Gastroesophageal sphincter (tissue), 4 donors: Measurements from ENCODE around the gene PAPPA. TPM values are rescaled to one million over a fixed set of nuclear protein-coding genes. Genes with fewer than 3 reads are reported as not detected.
A peak's percentile ranks its signal among the peaks of the same experiment; 100 is the strongest.

Source experiments
- ATAC-seq: fragments of 150-250 bp; one replicate; pipeline ENCODE4 v1.9.1; 2016; ENCODE audit warnings: mild to moderate bottlenecking, moderate library complexity
- H3K27ac ChIP-seq, 4 donors: fragments of 200-600 bp; sonication (generic) in 3 of 4; 1 replicate in 3 of 4; 2 replicates in 1 of 4; pipeline ENCODE4 v1.5.1; 2016 to 2019
- H3K27me3 ChIP-seq: fragments of 200-600 bp; sonication (generic); one replicate; pipeline ENCODE4 v1.5.1; 2019
- H3K36me3 ChIP-seq, 2 donors: fragments of 200-600 bp; sonication (generic); one replicate each; pipeline ENCODE4 v1.5.1; 2019; ENCODE audit warnings: control low read depth in 1 of 2
- H3K4me1 ChIP-seq, 3 donors: fragments of 200-600 bp; sonication (generic); 1 replicate in 2 of 3; 2 replicates in 1 of 3; pipeline ENCODE4 v1.5.1; 2016 to 2019; ENCODE audit warnings: control low read depth in 2 of 3
- H3K4me3 ChIP-seq, 2 donors: fragments of 200-600 bp; sonication (generic); one replicate each; pipeline ENCODE4 v1.5.1; 2019; ENCODE audit warnings: mild to moderate bottlenecking in 1 of 2, moderate library complexity in 1 of 2
- H3K9me3 ChIP-seq, 3 donors: fragments of 200-600 bp; sonication (generic); one replicate each; pipeline ENCODE4 v1.5.1; 2017 to 2019; ENCODE audit warnings: control low read depth in 2 of 3
- CTCF ChIP-seq, 4 experiments: fragments of 200-600 bp in 2 of 4; fragments of 450-650 bp in 2 of 4; sonication (generic) in 1 of 4; IDR thresholded peaks; one replicate each; pipeline ENCODE4 v1.5.1; 2017 to 2019; ENCODE audit warnings: antibody characterized with exemption in 4 of 4, mild to moderate bottlenecking in 2 of 4, moderate library complexity in 2 of 4
- EP300 ChIP-seq: sonication (generic); formaldehyde crosslinking; IDR thresholded peaks from one replicate; pipeline ENCODE4 v1.6.1; 2017; ENCODE audit warnings: antibody characterized with exemption, mild to moderate bottlenecking
- POLR2A ChIP-seq, 2 donors: fragments of 450-650 bp; IDR thresholded peaks; one replicate each; pipeline ENCODE4 v1.6.1; 2017; ENCODE audit warnings: antibody characterized with exemption in 2 of 2, mild to moderate bottlenecking in 2 of 2, moderate library complexity in 1 of 2
- POLR2AphosphoS5 ChIP-seq: sonication (generic); formaldehyde crosslinking; IDR thresholded peaks from one replicate; pipeline ENCODE4 v1.6.1; 2017; ENCODE audit warnings: antibody characterized with exemption
- WGBS, 2 donors: methylation state at CpG; one replicate each; pipeline ENCODE4 v1.1.5; 2018; ENCODE audit warnings: low coverage in 1 of 2; 5-methylcytosine and 5-hydroxymethylcytosine counted together
- total RNA-seq, 4 donors: library from RNA; depleted of rRNA; stranded (reverse); fragments of >200 nt; gene quantifications; one replicate each; pipeline ENCODE4 v1.1.0, GENCODE V29; 2016

Gene PAPPA
- total RNA-seq, 4 donors from 2014 or later: 1.9 to 5.7 (median 3.2) TPM

DNA sequence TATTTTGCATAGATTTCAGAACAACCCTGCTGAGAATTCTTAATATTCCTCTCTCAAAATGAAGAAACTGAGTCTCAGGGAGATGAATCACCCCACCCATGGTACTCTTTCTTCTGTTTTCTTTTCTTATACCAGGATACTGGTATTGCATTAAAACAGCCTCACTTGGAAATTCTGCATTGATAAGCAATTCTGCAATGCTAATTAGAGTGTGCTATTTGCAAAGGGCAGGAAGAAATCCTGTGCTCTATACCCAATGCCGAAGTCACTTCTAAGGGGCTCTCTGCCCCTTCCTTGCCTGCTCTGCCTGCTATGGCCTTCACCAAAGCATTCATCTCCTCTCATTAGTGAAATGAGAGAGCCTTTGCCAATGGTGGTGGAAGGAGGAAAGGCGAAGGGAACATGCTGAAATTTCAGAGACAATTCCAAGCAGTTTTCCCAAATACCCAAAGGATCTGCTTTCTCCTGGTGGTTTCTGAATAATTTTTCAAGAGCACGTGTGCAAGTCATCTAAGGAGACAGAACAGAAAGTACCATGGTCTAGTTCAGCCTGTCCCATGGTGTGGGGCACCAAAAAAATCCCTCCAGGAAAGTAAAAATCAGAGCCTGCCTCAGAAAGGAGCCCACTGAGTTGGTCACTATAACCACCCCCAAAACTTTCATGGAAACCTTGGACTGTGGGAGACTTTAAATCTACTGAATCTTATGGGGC, 156.5 kb downstream of the PAPPA start:
- no peaks in the 10 kb centered on the region for H3K36me3 ChIP-seq
- WGBS, 2 donors: 42% methylated on average over 3 of the region's 3 CpGs; no CpG with 5 or more reads in 1 of the 2 donors
- no peaks in the 10 kb centered on the region for H3K4me1 ChIP-seq
- H3K9me3 ChIP-seq: no peaks in the 10 kb centered on the region
- no peak for ATAC-seq
- H3K4me3 ChIP-seq: no peak overlapping the region
- no peak overlapping the region for H3K27ac ChIP-seq
- no peaks in the 10 kb centered on the region for H3K27me3 ChIP-seq
- TF ChIP-seq POLR2AphosphoS5 (no peak), EP300 (no peak), POLR2A (IDR thresholded peaks at IDR 0.05) (no peak), CTCF (IDR thresholded peaks at IDR 0.05) (no peak)

DNA sequence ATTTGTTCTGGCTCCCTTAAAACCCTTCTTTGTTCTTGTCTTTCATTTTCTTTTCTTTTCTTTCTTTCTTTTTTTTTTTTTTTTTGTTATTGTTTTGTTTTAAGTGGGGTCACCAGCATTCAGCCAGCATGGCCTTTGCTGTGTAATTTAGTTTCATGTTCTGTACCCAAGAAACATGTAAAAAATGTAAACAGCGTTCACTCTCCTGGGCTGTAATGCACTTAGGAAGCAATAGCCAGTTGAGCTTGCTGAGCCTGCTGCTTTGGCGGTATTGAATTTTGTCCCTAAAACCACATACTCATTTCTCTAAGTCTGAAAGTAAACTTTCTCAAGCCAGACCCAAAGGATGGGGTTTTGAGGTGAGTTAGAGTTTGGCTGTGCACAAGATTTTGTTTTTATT, 158.6 kb downstream of the PAPPA start:
- WGBS, 2 donors: 69% methylated on average over 2 of the region's 2 CpGs; no CpG with 5 or more reads in 1 of the 2 donors
- Histone ChIP-seq H3K4me1 (no peaks in the 10 kb centered on the region), H3K27ac (no peak overlapping the region), H3K36me3 (no peaks in the 10 kb centered on the region), H3K4me3 (no peak overlapping the region), H3K9me3 (no peaks in the 10 kb centered on the region), H3K27me3 (no peaks in the 10 kb centered on the region)
- no peak for ATAC-seq
- no peak for TF ChIP-seq CTCF (IDR thresholded peaks at IDR 0.05)
- no peak for TF ChIP-seq EP300
- TF ChIP-seq POLR2AphosphoS5: peak; percentile 33
- no peak for TF ChIP-seq POLR2A (IDR thresholded peaks at IDR 0.05)

DNA sequence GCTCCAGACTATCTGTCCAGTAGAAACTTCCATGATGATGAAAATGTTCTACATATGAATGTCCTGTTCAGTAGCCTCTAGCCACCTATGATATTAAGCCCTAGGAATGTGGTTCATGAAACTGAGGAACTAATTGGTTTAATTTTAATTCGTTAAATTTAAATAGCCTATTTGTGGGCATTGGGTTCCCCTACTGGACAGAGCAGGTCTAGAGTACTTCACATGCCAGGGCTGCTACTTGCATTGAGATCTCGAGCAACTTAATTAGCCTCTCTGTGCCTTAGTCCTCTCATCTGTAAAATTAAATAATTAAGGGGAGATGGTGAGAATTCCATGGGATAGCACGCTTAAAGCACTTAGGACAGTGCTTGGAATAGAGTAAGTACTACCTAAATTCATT, 160.0 kb downstream of the PAPPA start:
- Histone ChIP-seq H3K4me3 (no peak overlapping the region), H3K27me3 (no peaks in the 10 kb centered on the region), H3K27ac (no peak overlapping the region), H3K4me1 (peaks cover 0 to 2% (median 0%) of the 10 kb centered on the region in 3 donors), H3K9me3 (no peaks in the 10 kb centered on the region), H3K36me3 (no peaks in the 10 kb centered on the region)
- no peak for TF ChIP-seq EP300
- TF ChIP-seq POLR2A (IDR thresholded peaks at IDR 0.05): no peak
- TF ChIP-seq CTCF (IDR thresholded peaks at IDR 0.05): no peak
- no peak for TF ChIP-seq POLR2AphosphoS5
- ATAC-seq: no peak
- 85 to 94% methylated on average over 3 of the region's 3 CpGs for WGBS, 2 donors

- 80% methylated on average over 1 of the region's 2 CpGs; no CpG with 5 or more reads in 1 of the 2 donors for WGBS, 2 donors
- H3K27ac ChIP-seq: no peak overlapping the region
- H3K27me3 ChIP-seq: no peaks in the 10 kb centered on the region
- no peak for TF ChIP-seq POLR2A (IDR thresholded peaks at IDR 0.05)
- TF ChIP-seq POLR2AphosphoS5: no peak
- H3K4me1 ChIP-seq: peaks cover 0 to 8% (median 0%) of the 10 kb centered on the region in 3 donors
- ATAC-seq: no peak
- H3K9me3 ChIP-seq: no peaks in the 10 kb centered on the region
- H3K36me3 ChIP-seq: no peaks in the 10 kb centered on the region
- H3K4me3 ChIP-seq: no peak overlapping the region
Measured at GRCh38 chr9:116316246-116316645, 162.7 kb downstream of the PAPPA start.

- TF ChIP-seq CTCF (IDR thresholded peaks at IDR 0.05): no peak
- no peak for TF ChIP-seq POLR2A (IDR thresholded peaks at IDR 0.05)
- TF ChIP-seq POLR2AphosphoS5: no peak
- TF ChIP-seq EP300: no peak
- no peak for ATAC-seq
- 63 to 94% methylated on average over 2 of the region's 2 CpGs for WGBS, 2 donors
- Histone ChIP-seq H3K4me1 (peaks cover 0 to 8% (median 0%) of the 10 kb centered on the region in 3 donors), H3K36me3 (no peaks in the 10 kb centered on the region), H3K27me3 (no peaks in the 10 kb centered on the region), H3K27ac (no peak overlapping the region), H3K4me3 (no peak overlapping the region), H3K9me3 (no peaks in the 10 kb centered on the region)
Measured at GRCh38 chr9:116317503-116317902, 163.9 kb downstream of the PAPPA start.
